ENCODE results near the gene GALNT10.

DNA sequence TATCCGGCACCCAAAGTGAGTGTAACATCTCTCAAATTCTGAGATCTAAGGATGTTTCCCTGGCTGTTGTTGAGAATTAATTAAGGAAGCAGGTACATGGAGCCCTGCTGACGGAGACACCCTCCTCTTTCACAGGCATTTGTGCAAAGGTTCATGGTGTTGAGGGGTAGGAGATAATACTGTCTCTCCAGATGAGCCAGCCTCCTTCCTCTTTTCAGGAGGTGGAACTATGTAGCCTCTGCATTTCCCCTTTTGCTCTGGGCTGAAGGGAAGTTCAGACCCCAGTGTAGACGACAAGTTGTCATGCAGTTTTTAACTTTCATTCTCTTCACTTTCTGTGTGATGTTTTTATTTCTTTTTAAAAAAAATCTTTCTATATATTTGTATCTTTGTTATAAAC is 107.5 kb downstream of the GALNT10 start:
- TF ChIP-seq EZH2phosphoT487 (IDR thresholded peaks at IDR 0.05; ENCODE audit: unreplicated experiment), result no peak
- TF ChIP-seq CTCF (conservative IDR thresholded peaks at IDR 0.05; ENCODE audit: low read depth in 2 of 2), result no peak
- TF ChIP-seq EZH2 (IDR thresholded peaks at IDR 0.05; ENCODE audit: low read depth, unreplicated experiment), result no peak

Data from GM23338 (cell line).